ENCODE data around the gene CYSRT1.

The CYSRT1 gene

GRCh38 chr9:137273611-137274320 lies 48.8 kb downstream of the CYSRT1 start:
- no peak for DNase-seq

DNA sequence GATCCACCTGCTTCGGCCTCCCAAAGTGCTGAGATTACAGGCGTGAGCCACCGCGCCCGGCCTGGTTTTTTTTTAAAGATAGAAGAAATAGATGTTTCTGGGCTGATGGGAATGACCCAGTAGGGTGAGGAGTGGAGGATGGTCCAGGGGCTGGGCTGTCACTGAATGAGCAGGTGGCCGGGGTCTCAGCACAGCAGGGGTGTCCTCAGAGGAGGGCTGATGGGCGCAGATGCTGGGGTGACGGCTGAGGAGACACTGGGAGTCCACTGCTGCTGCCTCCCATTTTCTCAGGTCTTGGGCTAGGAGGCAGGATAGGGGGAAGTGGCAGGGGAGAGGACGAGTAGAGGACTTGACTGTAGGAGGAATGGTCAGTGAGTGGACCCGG lies 50.2 kb downstream of the CYSRT1 start:
- DNase-seq, result no peak
